HFFc6 (cell line): ENCODE data around the gene ANKRD6. TPM values are rescaled to one million over a fixed set of nuclear protein-coding genes. Genes with fewer than 3 reads are reported as not detected.
"Not testable (repeated sequence)": the region's sequence is repeated elsewhere in the genome, so short reads cannot be mapped to it uniquely, and the experiment has no call there.

ENCODE experiments used
- DNase-seq: peaks from one replicate; pipeline ENCODE4 v3.0.0-alpha.2; 2018
- H3K27ac Mint-ChIP-seq: 2 replicates; pipeline ENCODE4 v1.8.0; 2020; ENCODE audit warnings: mild to moderate bottlenecking, mixed read lengths
- H3K27me3 Mint-ChIP-seq: 2 replicates; pipeline ENCODE4 v1.8.0; 2021; ENCODE audit warnings: mild to moderate bottlenecking, moderate library complexity, mixed read lengths; ENCODE audit not compliant: insufficient read depth
- H3K36me3 Mint-ChIP-seq: 2 replicates; pipeline ENCODE4 v1.8.0; 2021; ENCODE audit warnings: low read depth, mixed read lengths
- H3K4me1 Mint-ChIP-seq: 2 replicates; pipeline ENCODE4 v1.8.0; 2020; ENCODE audit warnings: low read depth, mixed read lengths
- H3K4me3 Mint-ChIP-seq: 2 replicates; pipeline ENCODE4 v1.8.0; 2020; ENCODE audit warnings: mild to moderate bottlenecking, moderate library complexity, mixed read lengths
- H3K9me3 Mint-ChIP-seq: 2 replicates; pipeline ENCODE4 v1.8.0; 2020; ENCODE audit warnings: mild to moderate bottlenecking, mixed read lengths
- CTCF ChIP-seq: fragments of 200-600 bp; sonication (generic); IDR thresholded peaks from 2 replicates; pipeline ENCODE4 v1.5.0; 2021; ENCODE audit warnings: antibody characterized with exemption, mild to moderate bottlenecking
- total RNA-seq, 6 experiments: library from RNA; stranded (reverse); fragmentation: NEBNext Ultra II Directional; extraction: Animal tissue kit (Norgen Biotek cat#: 25700); gene quantifications; 2 replicates in 1 of 6; 3 replicates in 5 of 6; pipeline ENCODE4 v1.2.3, GENCODE V29; 2021

The ANKRD6 gene
- total RNA-seq, 6 experiments from 2014 or later: not detected

GRCh38 chr6:89388846-89389245 lies 44.1 kb upstream of the ANKRD6 start:
- peaks cover 4% of the 10 kb centered on the region; the same call in 1 of the 2 replicates for H3K9me3 Mint-ChIP-seq
- DNase-seq: no peak
- no peak overlapping the region for H3K4me3 Mint-ChIP-seq
- no peak overlapping the region for H3K27ac Mint-ChIP-seq
- H3K27me3 Mint-ChIP-seq: peaks cover 7% of the 10 kb centered on the region
- no peaks in the 10 kb centered on the region for H3K36me3 Mint-ChIP-seq
- no peaks in the 10 kb centered on the region for H3K4me1 Mint-ChIP-seq
- TF ChIP-seq CTCF: no peak

GRCh38 chr6:89392823-89393222 lies 40.1 kb upstream of the ANKRD6 start:
- DNase-seq: no peak
- H3K36me3 Mint-ChIP-seq: no peaks in the 10 kb centered on the region
- no peak overlapping the region for H3K27ac Mint-ChIP-seq
- H3K4me3 Mint-ChIP-seq: no peak overlapping the region
- TF ChIP-seq CTCF: no peak
- peaks cover 4% of the 10 kb centered on the region; the same call in 1 of the 2 replicates for H3K9me3 Mint-ChIP-seq
- H3K27me3 Mint-ChIP-seq: no peaks in the 10 kb centered on the region; the same call in 1 of the 2 replicates
- no peaks in the 10 kb centered on the region for H3K4me1 Mint-ChIP-seq

- Mint-ChIP-seq H3K4me3 (no peak overlapping the region), H3K36me3 (no peaks in the 10 kb centered on the region), H3K27me3 (no peaks in the 10 kb centered on the region; the same call in 1 of the 2 replicates), H3K27ac (no peak overlapping the region), H3K9me3 (peaks cover 4% of the 10 kb centered on the region; the same call in 1 of the 2 replicates), H3K4me1 (no peaks in the 10 kb centered on the region)
- no peak for TF ChIP-seq CTCF
- no peak for DNase-seq
Observed at GRCh38 chr6:89393659-89394058, 39.3 kb upstream of the ANKRD6 start.

GRCh38 chr6:89397884-89398283 lies 35.1 kb upstream of the ANKRD6 start:
- H3K27me3 Mint-ChIP-seq: peaks cover 10% of the 10 kb centered on the region
- H3K9me3 Mint-ChIP-seq: not testable (repeated sequence)

GRCh38 chr6:89398762-89399525 lies 34.0 kb upstream of the ANKRD6 start:
- Mint-ChIP-seq H3K9me3 (no peaks in the 10 kb centered on the region), H3K27me3 (peaks cover 10% of the 10 kb centered on the region), H3K36me3 (no peaks in the 10 kb centered on the region), H3K27ac (no peak overlapping the region), H3K4me1 (no peaks in the 10 kb centered on the region), H3K4me3 (no peak overlapping the region)
- no peak for TF ChIP-seq CTCF
- DNase-seq: no peak

More at GRCh38 chr6:89397884-89398283, 35.1 kb upstream of the ANKRD6 start:
- not testable (repeated sequence) for H3K4me1 Mint-ChIP-seq, DNase-seq, H3K36me3 Mint-ChIP-seq, H3K4me3 Mint-ChIP-seq, H3K27ac Mint-ChIP-seq

GRCh38 chr6:89400050-89400449 lies 32.9 kb upstream of the ANKRD6 start:
- no peak for DNase-seq
- no peaks in the 10 kb centered on the region for H3K9me3 Mint-ChIP-seq
- no peak overlapping the region for H3K27ac Mint-ChIP-seq
- H3K27me3 Mint-ChIP-seq: peaks cover 10% of the 10 kb centered on the region
- no peaks in the 10 kb centered on the region for H3K36me3 Mint-ChIP-seq
- no peak overlapping the region for H3K4me3 Mint-ChIP-seq
- no peak for TF ChIP-seq CTCF
- H3K4me1 Mint-ChIP-seq: no peaks in the 10 kb centered on the region
